CD14-positive monocyte (primary cell): ENCODE data around the gene VWA3A. TPM values are rescaled to one million over a fixed set of nuclear protein-coding genes. Genes with fewer than 3 reads are reported as not detected.

Experiments used
- DNase-seq, 3 donors: peaks; one replicate each; pipeline ENCODE4 v3.0.0-alpha.2; 2011 to 2022
- H2AFZ ChIP-seq: 2 replicates; pipeline ENCODE4 v1.6.0; 2012; ENCODE audit warnings: mild to moderate bottlenecking, low read depth, low read length, inconsistent platforms; ENCODE audit not compliant: insufficient read depth, poor library complexity, severe bottlenecking
- H3K27ac ChIP-seq, 2 donors: 1 replicate in 1 of 2; 2 replicates in 1 of 2; pipeline ENCODE4 v1.5.1; 2012 to 2013; ENCODE audit warnings: low read length in 2 of 2, control low read depth in 1 of 2, inconsistent platforms in 1 of 2, low read depth in 1 of 2, mild to moderate bottlenecking in 1 of 2
- H3K27me3 ChIP-seq, 2 donors: one replicate each; pipeline versions ENCODE4 v1.6.0 to v1.6.1; 2011 to 2013; ENCODE audit warnings: low read length in 2 of 2; ENCODE audit not compliant: control insufficient read depth in 2 of 2, insufficient read depth in 2 of 2
- H3K36me3 ChIP-seq, 2 donors: replicated peaks in 1 of 2; 1 replicate in 1 of 2; 2 replicates in 1 of 2; pipeline versions ENCODE4 v1.5.1 to v1.6.1; 2012 to 2013; ENCODE audit warnings: low read length in 2 of 2, control low read depth in 1 of 2, inconsistent platforms in 1 of 2, mild to moderate bottlenecking in 1 of 2; ENCODE audit not compliant: insufficient read depth in 2 of 2, control insufficient read depth in 1 of 2
- H3K4me1 ChIP-seq, 2 donors: 1 replicate in 1 of 2; 2 replicates in 1 of 2; pipeline versions ENCODE4 v1.5.1 to v1.6.1; 2012 to 2013; ENCODE audit warnings: low read length in 2 of 2, control low read depth in 1 of 2, inconsistent platforms in 1 of 2, mild to moderate bottlenecking in 1 of 2, moderate library complexity in 1 of 2; ENCODE audit not compliant: insufficient read depth in 2 of 2, control insufficient read depth in 1 of 2
- H3K4me2 ChIP-seq: replicated peaks from 2 replicates; pipeline ENCODE3; 2012; ENCODE audit warnings: low read length, moderate library complexity, mild to moderate bottlenecking; ENCODE audit not compliant: poor library complexity, severe bottlenecking; ENCODE audit errors: extremely low read depth
- H3K4me3 ChIP-seq, 3 experiments: fragments of 200-600 bp in 1 of 3; sonication (generic) in 1 of 3; replicated peaks in 1 of 3; 1 replicate in 2 of 3; 2 replicates in 1 of 3; pipeline ENCODE4 v1.5.1; 2011 to 2013; ENCODE audit warnings: low read length in 3 of 3, mild to moderate bottlenecking in 3 of 3, control low read depth in 2 of 3, low read depth in 2 of 3, inconsistent platforms in 1 of 3, moderate library complexity in 1 of 3
- H3K79me2 ChIP-seq: 2 replicates; pipeline ENCODE4 v1.6.0; 2012; ENCODE audit warnings: mild to moderate bottlenecking, control low read depth, inconsistent platforms, low read length, moderate library complexity; ENCODE audit not compliant: insufficient read depth
- H3K9ac ChIP-seq: 2 replicates; pipeline ENCODE4 v1.6.0; 2017; ENCODE audit warnings: low read length, mild to moderate bottlenecking; ENCODE audit not compliant: insufficient read depth, poor library complexity, severe bottlenecking
- H3K9me3 ChIP-seq, 2 donors: replicated peaks in 1 of 2; 1 replicate in 1 of 2; 2 replicates in 1 of 2; pipeline versions ENCODE4 v1.5.1 to v1.6.1; 2012 to 2013; ENCODE audit warnings: low read length in 2 of 2, control low read depth in 1 of 2; ENCODE audit not compliant: control insufficient read depth in 1 of 2, insufficient read depth in 1 of 2
- H4K20me1 ChIP-seq: 2 replicates; pipeline ENCODE4 v1.6.0; 2012; ENCODE audit warnings: mild to moderate bottlenecking, low read length, control low read depth, moderate library complexity; ENCODE audit not compliant: insufficient read depth
- H3K27ac Mint-ChIP-seq, 7 donors: one replicate each; pipeline ENCODE4 v1.8.0; 2020; ENCODE audit warnings: mild to moderate bottlenecking in 7 of 7, mixed read lengths in 7 of 7, moderate library complexity in 6 of 7, inconsistent platforms in 2 of 7
- H3K27me3 Mint-ChIP-seq, 3 donors: one replicate each; pipeline ENCODE4 v1.8.0; 2021 to 2022; ENCODE audit warnings: low read depth in 3 of 3, mild to moderate bottlenecking in 3 of 3, mixed read lengths in 3 of 3, moderate library complexity in 3 of 3, inconsistent platforms in 1 of 3
- H3K36me3 Mint-ChIP-seq, 2 donors: one replicate each; pipeline ENCODE4 v1.8.0; 2020; ENCODE audit warnings: mixed read lengths in 2 of 2, inconsistent platforms in 1 of 2, mild to moderate bottlenecking in 1 of 2
- H3K4me1 Mint-ChIP-seq: one replicate; pipeline ENCODE4 v1.8.0; 2020; ENCODE audit warnings: mild to moderate bottlenecking, mixed read lengths
- H3K4me3 Mint-ChIP-seq, 2 donors: one replicate each; pipeline ENCODE4 v1.8.0; 2020; ENCODE audit warnings: mild to moderate bottlenecking in 2 of 2, mixed read lengths in 2 of 2, moderate library complexity in 1 of 2
- H3K9me3 Mint-ChIP-seq, 7 donors: one replicate each; pipeline ENCODE4 v1.8.0; 2020 to 2022; ENCODE audit warnings: mixed read lengths in 7 of 7, mild to moderate bottlenecking in 6 of 7, moderate library complexity in 6 of 7, inconsistent platforms in 2 of 7
- CTCF ChIP-seq: fragments of 200-600 bp; IDR thresholded peaks from one replicate; pipeline ENCODE4 v1.8.0; 2022; ENCODE audit warnings: antibody characterized with exemption, mild to moderate bottlenecking
- WGBS: methylation state at CpG from one replicate; pipeline ENCODE4 v1.1.5; 2013; ENCODE audit warnings: missing lambda C conversion rate; ENCODE audit not compliant: insufficient coverage; 5-methylcytosine and 5-hydroxymethylcytosine counted together
- intact Hi-C, 2 donors: fragments of 100-400 bp; cut with micrococcal nuclease; formaldehyde crosslinking; loops; one replicate each; pipeline versions ENCODE4 v1.15.0 to v1.15.1; 2023
- polyA plus RNA-seq, 3 donors: library from polyadenylated mRNA; depleted of rRNA in 1 of 3; unstranded in 2 of 3; stranded (reverse) in 1 of 3; fragments of 300-500 nt in 2 of 3; fragments of >200 nt in 1 of 3; fragmentation: Illumina TruSeq in 2 of 3; gene quantifications; 1 replicate in 2 of 3; 2 replicates in 1 of 3; pipeline ENCODE4 v1.2.3, GENCODE V29; 2012 to 2021

VWA3A gene
- polyA plus RNA-seq, 3 donors = 0.09 TPM; not detected in 2

GRCh38 chr16:22184615-22184968, 92.3 kb downstream of the VWA3A start:
- TF ChIP-seq CTCF = no peak
- H3K27ac ChIP-seq = no peak overlapping the region
- H4K20me1 ChIP-seq = no peaks in the 10 kb centered on the region
- Mint-ChIP-seq H3K27me3 (peaks cover 6 to 9% (median 7%) of the 10 kb centered on the region in 3 donors), H3K4me3 (no peak overlapping the region), H3K9me3 (no peaks in the 10 kb centered on the region), H3K4me1 (peaks cover 12% of the 10 kb centered on the region), H3K27ac (no peak overlapping the region), H3K36me3 (no peaks in the 10 kb centered on the region)
- no peaks in the 10 kb centered on the region for H3K27me3 ChIP-seq
- no peaks in the 10 kb centered on the region for H3K9me3 ChIP-seq
- H3K4me3 ChIP-seq = no peak overlapping the region
- no peaks in the 10 kb centered on the region for H3K79me2 ChIP-seq
- no peak overlapping the region for H3K9ac ChIP-seq
- intact Hi-C loops = no loop called here
- no peak overlapping the region for H2AFZ ChIP-seq
- H3K36me3 ChIP-seq = no peaks in the 10 kb centered on the region
- no peak for DNase-seq
- H3K4me1 ChIP-seq = peaks cover 10 to 11% of the 10 kb centered on the region in 2 donors
- 84% methylated on average over 6 of the region's 6 CpGs for WGBS
- H3K4me2 ChIP-seq = no peak overlapping the region

GRCh38 chr16:22186517-22186916, 94.2 kb downstream of the VWA3A start:
- H3K27me3 Mint-ChIP-seq = peaks cover 5 to 9% (median 6%) of the 10 kb centered on the region in 3 donors
- H2AFZ ChIP-seq = no peak overlapping the region
- H3K79me2 ChIP-seq = no peaks in the 10 kb centered on the region
- no peaks in the 10 kb centered on the region for H3K36me3 ChIP-seq
- H3K27ac ChIP-seq = no peak overlapping the region
- no peaks in the 10 kb centered on the region for H3K9me3 ChIP-seq
- H3K27me3 ChIP-seq = no peaks in the 10 kb centered on the region
- H3K27ac Mint-ChIP-seq = no peak overlapping the region
- no peak overlapping the region for H3K4me3 ChIP-seq
- WGBS = no CpG with 5 or more reads among the region's 3 CpGs
- H3K9me3 Mint-ChIP-seq = no peaks in the 10 kb centered on the region
- TF ChIP-seq CTCF = no peak
- intact Hi-C loops = no loop called here
- peaks cover 16% of the 10 kb centered on the region for H3K4me1 Mint-ChIP-seq
- H3K4me3 Mint-ChIP-seq = no peak overlapping the region
- no peaks in the 10 kb centered on the region for H3K36me3 Mint-ChIP-seq
- H3K4me1 ChIP-seq = peaks cover 18% of the 10 kb centered on the region in 2 donors
- no peak overlapping the region for H3K4me2 ChIP-seq
- H4K20me1 ChIP-seq = no peaks in the 10 kb centered on the region
- no peak overlapping the region for H3K9ac ChIP-seq
- DNase-seq = no peak
